CD4-positive, alpha-beta T cell treated with Interferon alpha-2 for 1 hour (primary cell): ENCODE data around the gene DKK3.

Experiments used
- DNase-seq, 2 donors: peaks; one replicate each; pipeline ENCODE4 v3.0.0-alpha.2; 2020 to 2022

The DKK3 gene

DNA sequence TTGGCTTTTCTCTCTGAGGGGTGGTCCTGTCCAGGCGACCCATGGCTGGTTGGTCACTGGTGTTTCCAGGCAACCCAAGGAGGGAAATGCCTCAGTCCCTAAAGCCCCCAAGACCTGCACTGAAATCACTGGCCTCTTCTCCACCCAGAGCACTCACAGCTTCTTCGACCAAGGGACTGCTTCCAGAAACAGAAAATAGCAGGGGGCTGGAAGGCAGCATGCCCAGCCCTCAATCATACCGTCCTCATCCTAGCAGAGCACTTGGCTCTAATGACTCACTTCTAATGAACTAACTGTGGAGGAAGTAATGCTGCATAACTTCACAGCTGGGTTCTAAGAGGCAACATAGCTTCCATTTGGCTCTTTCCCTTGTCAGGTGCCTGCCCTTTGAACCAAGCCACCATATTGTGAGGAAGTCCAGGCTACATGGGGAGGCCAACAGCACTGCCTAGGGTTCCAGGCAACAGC is 27.6 kb downstream of the DKK3 start:
- DNase-seq = no peak

DNA sequence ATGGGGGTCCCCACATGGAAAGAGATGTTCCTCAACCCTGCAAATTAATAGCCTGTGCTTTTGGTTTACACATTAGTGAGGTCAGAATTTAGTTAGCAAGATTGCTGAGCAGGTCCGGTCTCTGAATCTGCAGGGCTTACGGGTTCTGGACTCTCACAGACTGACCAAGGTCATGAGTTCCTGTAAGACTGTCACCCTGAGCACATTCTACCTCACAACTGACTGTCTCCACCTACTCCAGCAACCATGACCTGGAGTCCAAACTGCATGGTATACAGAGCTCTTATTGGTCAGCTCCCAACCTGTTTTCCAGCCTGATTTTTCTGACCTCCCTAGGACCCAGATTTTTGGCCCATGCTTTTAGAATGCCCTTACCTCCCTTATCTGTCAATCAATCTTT is 28.2 kb downstream of the DKK3 start:
- DNase-seq = no peak

DNA sequence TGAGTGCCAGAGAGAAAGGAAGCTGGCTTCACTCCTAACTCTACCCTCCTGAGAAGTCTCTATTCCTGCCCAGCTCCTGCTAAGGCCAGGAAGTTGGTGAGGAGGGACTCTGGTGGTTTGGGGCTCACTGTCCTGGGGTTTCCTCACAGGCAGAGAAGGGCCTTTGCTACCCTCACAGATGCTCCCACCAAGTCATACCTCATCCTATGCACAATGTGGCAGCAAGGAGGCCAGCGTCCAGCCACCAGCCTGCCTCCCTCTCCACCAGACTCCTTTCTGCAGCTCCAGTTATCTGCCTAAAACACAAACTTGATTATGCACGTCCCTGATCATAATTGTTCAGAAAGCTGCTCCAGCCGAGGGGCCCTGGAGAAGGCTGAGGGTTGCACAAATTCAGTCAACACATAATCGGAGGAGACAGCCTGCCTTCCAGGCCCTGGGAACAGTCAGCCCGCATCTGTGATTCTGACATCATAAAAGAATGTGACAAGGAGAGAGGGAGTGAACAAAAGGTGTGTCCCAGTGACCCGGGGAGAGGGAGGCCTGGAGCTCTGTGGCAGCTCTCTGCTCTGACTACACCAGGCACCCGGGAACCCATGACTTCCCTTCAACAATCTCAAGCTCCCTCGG is 28.8 kb downstream of the DKK3 start:
- DNase-seq = no peak

DNA sequence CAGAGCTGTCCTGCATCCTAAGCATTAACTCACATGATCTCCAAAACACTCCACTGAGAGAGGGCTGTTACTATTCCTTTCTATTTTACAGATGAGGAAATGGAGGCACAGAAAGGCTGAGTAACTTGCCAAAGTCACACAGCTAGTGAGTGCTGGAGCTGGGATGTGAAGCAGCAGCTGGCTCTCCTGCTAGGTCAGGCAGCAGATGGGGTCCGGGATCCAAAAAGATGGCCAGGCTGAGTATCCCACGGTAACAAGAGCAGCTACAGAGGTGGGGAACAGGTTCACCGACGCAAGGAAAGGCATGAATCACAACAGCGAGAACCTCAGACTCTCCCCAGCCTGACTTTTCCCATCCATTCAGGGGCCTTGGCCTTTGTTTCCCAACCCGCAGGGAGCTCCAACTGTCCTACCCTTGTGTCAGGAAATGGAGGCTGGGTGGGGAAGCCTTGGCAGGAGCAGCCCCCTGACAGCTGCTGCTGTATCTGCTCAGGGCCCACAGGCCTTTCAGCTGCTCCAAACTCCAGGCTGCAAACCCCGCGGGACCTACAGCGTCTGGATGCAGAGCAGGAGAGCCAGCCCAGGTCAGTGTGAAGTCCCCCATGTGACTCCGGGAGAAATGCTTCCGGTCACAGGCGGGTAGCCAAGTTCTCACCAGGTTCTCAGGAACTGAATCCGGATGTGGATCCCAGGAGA is 29.5 kb downstream of the DKK3 start:
- no peak for DNase-seq

DNA sequence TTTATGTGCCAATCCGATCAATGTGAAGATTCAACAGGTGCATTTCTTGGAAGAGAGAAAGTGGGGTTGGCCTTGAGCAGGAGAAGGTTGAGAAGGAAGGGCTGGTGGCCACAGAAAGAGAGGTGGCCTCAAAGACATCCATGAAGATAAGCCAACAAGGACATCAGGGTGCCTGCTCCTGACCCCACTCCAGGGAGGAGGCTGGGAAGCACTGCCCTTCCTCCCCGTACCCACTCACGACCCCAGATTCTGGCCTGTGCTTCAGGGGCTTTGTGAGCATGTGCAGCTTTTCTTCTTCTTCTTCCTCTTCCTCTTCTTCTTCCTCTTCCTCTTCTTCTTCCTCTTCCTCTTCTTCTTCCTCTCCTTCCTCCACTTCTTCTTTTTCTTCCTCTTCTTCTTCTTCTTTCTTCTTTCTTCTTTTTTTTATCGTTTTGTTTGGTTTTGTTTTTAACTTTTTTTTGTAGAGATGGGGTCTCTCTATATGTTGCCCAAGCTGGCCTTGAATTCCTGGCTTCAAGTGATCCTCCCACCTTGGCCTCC is 30.3 kb downstream of the DKK3 start:
- no peak for DNase-seq

DNA sequence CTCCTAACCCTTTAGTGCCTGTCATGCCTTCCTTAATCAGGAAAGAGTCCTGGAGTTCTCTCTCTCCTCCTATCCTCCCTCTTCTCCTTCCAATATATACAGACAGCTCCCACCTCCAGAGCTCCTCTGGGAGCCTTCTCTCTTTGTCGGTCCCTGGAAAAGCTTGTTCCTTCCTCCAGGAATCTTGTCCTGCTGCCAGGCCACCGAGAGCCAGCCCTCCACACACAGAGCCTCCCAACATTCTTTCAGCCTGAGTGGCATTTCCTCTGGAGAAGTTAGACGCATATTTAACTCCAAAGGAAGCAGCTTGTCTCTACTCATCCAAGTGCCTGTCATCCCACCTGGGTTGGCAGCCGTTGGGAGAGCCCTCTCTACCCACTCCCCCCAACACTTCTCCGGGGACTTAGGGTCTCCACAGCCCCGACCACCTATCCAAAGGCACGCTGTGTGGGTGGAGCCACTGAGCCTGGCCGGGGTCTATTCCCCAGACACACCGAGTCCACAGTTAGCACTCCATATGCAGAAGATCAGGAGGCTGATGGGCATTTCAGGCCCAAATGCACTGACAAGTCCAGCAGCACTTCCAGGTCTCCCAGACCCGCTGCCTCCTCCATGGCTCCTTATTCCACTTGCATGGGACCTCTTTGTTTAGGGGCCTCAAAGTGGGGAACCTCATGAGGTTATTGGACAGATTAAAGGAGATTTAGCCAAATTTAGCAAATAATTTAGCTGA is 31.1 kb downstream of the DKK3 start:
- DNase-seq = no peak

DNA sequence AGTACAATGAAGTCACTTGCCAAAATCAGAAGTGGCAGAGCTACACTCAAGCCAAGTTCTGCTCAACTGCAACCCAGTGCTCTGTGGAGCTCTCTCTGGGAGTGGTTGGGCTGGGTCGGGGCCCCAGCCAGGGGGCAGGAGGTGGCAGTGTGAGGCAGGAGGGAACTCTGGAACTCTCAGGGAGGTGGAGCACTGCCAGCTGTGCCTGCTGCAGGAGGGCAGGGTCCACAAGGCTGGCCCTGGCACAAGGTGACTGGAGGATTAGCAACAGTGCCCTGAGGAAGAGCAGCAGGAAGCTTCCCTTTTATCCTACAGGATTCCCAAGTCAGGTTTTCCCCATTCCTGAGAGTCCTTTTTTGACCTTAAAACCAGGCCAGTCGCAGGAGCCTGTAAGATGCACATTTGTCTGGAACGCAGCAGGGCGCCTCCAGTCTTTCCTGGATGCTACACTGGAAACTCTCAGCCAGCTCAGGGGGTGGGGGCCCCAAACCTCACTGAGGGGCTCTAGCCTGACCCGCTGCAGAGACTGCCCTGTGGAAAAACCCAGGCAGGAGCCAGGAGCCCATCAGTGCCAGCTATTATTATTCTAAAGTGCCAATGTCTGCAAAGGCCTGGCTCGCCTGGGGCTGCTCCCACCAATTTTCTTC is 31.8 kb downstream of the DKK3 start:
- no peak for DNase-seq

DNA sequence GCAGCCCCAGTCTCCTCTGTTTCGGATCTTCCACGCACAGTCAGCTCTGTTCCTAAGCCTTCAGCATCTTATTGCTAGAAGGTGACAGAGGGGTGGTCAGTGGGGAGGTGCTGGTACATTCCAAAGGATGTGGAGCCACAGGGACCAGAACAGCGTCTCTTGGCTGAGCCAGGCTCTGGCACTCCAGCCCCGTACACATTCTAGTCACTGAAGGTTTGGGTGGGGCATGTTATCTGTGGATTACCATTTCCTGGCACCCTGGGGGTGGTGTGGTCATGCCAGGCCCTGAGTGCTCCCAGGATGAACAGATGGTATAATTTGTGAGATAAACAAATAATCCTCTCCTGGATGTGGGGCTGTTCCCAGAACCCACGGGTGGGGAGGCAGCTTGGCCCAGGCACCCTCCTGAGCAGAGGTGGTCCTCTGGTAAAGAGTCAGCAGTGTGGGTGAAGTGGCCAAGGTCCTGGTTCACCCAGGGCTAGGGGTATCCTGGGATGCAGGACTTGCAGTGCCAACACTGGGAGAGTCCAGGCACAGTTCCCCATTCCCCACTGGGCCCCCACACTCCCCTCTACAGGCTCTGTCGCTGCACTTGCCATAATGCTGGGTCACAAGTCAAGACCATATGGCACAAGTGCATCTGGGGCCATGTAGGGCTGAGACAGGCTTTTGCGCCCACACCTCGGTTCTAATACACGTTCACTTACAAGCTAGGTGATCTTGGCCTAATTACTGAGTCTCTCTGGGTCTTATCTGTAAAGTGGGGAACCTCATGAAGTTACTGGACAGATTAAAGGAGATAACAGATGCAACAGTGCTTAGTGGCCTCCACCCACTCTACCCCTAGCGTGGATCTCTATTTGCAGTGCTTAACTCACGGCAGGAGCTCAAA is 33.0 kb downstream of the DKK3 start:
- no peak for DNase-seq

DNA sequence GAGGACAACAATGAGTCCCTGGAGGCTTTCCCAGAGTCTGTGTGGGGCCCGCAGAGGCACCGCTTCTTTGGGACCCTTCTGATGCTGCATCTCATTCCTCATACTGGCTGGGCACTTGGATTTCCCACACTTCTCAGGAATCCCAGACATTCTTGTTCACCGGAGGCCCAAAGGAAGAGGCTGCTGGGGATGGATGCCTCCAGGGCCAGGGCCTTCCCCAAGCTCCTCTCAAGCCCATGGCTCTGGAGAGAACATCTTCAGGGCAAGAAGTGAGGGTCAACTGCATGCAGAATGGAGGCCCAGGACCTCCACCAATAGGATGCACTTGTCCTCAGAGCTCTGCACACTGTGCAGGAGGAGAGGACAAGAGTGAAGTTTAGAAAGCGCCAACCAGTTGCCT is 34.6 kb downstream of the DKK3 start:
- DNase-seq = no peak

DNA sequence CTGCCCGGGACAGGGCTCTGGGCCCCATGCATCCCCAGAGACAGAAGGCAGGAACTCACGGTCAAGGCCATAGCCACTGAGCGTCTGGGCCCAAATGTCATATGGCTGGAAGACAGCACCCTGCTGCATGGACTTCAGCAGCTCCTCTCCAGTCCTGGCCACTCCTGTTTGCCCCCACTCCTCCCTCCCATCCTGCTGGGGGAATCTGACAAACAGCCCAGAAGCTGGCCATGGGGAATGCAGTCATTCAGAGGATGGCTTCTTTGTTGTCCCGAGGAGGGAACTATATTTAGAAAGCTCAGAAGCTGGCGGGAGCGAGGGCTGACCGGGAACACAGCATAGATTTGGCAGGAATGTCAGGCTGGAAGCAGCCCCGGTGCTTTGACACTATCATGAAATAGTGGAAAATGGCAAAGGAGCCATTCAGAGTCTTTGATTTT is 35.0 kb downstream of the DKK3 start:
- no peak for DNase-seq

DNA sequence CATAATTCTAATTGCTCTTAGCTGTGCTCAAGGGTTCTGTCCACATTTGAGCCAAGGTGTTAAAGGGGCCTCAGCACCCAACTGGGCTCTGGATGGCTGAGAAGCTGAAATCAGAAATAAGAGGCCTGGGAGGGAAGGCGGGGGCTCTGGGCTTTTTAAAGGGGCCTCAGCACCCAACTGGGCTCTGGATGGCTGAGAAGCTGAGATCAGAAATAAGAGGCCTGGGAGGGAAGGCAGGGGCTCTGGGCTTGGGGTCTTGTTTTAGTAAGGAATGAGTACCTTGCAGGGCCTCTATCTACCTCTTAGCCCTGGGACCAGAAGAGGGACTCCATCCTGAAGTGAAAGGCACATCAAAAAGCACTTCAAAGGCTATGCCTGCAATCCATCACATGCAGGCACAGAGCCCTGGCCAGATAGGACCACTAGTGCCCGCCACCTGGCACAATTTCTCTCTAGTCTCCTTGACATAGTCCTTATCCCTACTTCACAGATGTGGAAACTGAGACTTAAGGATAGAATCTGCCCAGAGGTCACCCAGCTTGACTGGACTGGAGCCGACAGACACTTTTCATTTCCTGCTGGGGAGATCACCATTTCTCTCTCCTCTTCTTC is 35.6 kb downstream of the DKK3 start:
- DNase-seq = no peak

DNA sequence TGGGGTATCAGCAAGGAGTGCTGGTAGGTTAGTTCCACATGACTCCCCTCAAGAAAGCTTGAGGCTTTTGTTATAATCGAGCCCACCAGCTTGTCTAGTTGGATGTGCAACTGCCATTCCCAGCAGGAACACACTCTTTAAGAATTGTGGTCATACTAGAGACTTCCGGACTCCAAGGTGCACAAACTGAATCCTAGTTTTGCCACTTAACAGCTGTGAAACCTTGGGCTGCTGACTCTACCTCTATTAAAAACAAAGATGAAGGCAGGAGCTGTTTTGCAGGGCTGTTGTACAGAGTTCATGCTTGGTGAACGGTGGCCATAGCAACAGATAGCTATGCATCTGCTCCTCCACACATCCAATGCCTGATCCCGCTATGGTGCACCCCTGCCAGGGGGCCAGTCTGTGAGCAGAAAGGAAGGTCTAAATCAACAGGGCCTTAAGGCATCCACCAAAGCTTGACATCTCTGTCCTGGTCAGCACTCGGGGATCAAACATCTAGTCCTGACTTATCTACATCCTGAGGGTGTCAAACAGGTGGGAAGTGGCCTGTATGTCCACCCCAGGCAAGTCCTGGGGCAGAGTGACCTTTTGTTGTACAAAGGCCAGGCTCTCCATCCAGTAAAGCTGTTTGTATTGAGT is 36.4 kb downstream of the DKK3 start:
- no peak for DNase-seq

DNA sequence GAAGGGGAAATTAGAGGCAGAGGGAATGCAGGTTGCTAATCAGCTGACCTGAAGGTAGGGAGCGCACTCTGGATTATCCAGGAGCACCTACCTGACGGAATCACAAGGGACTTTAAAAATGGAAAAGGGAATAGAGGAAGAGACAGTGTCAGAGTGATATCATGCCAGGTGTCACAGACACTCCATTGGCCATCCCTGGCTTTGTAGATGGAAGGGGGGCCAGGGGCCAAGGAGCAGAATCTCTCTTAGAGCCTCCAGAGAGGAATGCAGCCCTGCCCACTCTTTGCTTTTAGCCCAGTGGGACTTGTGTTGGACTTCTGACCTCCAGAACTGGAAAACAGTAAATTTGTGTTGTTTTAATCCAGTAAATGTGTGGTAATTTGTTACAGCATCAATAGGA is 37.9 kb downstream of the DKK3 start:
- no peak for DNase-seq

DNA sequence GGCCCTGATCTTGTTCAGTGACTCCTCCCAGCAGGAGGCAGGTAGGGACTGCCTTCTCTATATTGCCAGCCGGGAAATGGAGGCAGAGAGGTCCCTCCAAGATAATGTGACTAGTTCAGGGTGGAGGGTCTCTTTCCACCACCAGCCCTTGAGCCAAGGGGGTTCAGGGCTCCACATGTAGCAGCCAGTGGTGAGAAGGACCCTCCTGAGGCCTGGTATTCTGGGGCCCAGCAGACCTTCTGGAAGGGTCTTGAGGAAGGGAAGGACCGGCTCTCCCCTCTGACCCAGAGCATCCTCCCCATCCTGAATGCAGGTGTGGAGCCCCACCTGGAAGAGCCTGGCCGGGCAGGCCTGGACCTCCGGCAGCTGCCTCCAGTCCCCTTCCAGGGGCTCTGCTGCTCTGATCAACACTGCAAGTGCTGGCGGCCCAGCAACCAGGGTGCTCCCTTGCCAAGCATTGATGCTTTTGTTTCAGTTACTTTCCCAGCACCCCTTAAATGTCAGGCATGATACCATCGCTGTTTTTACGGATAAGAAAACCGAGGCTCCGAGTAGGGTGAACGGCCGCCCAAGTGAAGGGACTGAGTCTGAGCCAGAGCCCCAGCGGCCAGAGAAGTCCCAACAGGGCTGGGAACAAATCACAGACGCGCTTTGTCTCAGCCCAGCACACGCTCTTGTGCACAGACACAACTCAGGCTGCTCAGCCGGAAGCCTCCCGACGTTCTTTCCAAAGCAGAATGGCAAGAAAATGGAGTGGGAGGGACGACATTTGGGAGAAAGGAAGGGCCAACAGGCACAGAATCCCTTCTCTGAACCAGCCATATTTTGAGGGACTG is 38.8 kb downstream of the DKK3 start:
- DNase-seq = no peak

DNA sequence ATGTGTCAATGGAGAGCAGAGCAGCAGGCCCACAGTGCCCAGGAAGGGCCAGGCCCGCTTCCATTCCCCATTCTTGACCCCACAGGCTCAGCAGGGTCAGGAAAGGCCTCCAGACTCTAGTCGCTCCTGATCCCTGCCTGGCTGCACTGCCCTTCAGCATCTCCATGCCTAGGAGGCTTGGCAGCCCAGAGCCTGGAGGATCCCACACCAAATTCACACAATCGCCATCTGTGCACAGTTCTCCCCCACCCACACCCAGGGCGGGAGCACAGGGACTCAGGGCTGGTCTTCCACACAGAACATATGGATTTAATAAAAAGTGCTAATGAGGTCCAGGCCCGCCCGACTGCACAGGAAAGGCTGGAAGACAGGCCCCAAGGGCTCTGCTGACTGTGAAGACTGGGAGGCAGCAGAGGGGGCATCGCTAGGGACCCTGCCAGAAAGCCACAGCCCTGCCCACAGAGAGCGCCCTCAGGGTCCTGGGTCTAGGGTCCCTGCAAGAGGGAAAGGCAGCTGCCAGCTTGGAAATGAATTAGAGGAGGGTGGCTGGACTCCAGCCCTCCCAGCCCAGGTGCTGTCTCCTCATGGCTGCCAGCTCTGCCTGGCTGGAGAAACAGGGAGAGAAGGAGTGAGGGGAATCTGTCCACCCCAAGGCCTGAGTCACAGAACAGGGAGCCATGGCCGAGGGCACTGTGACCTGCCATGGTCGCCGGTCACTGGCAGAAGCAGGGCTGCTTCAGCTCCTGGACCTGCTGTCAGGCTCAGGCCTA is 39.7 kb downstream of the DKK3 start:
- no peak for DNase-seq

DNA sequence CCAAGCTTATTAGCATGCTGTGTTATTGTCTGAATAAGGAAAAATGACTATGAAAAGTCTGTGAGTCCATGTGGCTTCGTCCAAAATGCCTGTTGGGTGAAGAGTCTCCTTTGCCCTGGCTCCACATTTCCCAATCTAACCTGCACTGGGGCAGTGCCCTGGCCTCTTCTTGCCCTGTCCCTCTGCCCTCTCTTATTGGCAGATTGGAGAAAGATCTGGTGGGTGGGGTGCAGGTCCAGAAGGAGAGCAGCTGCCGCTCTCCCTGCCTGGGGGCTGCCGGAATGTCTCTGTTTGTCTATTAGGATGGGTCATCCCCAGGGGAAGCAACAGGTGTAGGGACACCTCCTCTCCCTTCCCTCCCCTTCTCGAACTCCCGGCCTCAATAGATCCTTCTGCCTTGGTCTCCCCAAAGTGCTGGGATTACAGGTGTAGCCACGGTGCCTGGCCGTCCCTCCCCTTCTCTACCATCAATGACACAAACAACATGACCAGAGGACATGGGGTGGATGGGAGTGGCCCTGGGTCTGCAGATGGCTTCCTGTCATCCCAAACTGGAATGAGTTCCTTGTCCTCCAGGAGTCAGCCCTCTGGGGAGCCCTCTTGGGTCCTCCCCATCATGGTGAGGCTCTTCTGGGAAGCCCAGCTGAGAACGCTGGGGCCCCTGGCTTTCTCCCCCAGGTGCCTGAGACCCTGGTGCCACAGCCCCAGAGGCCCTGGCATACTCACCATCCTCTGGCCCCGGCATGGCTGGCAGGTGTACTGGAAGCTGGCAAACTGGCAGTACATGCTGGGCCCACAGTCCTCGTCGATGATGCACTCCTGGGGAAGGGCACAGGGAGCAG is 40.5 kb downstream of the DKK3 start:
- DNase-seq = no peak

DNA sequence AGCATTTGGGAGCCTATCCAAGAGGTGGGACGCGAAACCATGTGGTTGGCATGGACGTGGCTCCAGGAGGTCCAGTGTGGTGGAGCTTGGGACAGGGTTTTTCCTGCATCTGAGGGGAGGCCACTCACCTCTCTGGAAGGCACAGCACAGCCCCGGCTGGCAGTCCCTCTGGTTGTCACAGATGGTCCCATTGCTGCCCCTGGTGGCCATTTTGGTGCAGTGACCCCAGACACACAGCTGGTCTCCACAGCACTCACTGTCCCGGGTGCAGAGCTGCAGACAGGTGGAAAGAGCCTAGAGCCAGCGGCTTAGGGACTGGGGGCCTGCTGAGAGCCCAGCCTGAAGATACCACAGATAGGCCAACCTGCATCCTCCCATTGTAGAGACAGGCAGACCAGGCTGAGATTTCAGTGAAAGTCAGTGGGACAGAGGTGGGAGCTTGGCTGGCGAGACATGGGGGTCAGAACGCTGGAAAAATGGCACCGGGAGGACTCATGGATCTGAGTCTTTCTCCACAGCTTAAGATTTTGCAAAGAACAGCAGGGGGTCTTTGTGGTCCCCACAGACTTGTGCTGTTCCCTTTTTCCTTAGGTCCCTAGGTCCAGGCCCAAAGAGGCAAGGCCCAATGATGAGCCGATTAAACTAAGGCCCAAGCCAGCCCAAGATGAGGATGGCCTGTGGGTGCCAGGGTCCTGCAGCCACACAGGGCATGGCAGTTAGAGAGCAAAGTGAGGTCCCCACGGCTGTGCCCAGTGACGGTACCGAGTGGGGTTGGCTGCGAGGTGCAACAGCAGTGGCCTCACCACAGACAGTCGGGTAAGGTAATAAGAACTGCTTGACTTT is 41.4 kb downstream of the DKK3 start:
- peak; percentile 56 to 71 for DNase-seq

DNA sequence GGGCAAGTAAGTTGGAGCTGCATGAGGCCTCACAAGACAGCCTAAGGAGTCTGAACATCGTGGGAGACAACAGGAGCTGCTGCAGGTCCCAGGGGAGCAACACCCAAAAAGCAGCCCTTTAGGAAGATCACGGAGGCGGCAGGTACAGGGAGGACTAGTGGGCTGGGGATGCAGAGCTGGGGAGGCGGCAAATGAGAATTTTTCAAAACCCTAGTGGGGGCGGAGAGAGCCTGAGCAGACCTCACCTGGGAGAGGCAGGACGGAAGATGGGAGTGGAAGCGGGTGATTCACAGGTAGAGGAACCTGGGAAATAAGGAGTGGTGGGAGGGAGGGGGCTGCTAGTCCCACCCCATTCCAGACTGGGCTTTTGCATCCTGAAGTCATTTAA is 42.1 kb downstream of the DKK3 start:
- no peak for DNase-seq
